NCI-H187 treated with DMSO at 0.1 percent for 48 hours (cell line): Measurements from ENCODE around the gene TSPAN18.
"Not testable (repeated sequence)": the region's sequence is repeated elsewhere in the genome, so short reads cannot be mapped to it uniquely, and the experiment has no call there.

Source experiments
- DNase-seq: peaks from one replicate; lab custom pipeline; 2025; lab: John Stamatoyannopoulos, UW

Gene TSPAN18

DNA sequence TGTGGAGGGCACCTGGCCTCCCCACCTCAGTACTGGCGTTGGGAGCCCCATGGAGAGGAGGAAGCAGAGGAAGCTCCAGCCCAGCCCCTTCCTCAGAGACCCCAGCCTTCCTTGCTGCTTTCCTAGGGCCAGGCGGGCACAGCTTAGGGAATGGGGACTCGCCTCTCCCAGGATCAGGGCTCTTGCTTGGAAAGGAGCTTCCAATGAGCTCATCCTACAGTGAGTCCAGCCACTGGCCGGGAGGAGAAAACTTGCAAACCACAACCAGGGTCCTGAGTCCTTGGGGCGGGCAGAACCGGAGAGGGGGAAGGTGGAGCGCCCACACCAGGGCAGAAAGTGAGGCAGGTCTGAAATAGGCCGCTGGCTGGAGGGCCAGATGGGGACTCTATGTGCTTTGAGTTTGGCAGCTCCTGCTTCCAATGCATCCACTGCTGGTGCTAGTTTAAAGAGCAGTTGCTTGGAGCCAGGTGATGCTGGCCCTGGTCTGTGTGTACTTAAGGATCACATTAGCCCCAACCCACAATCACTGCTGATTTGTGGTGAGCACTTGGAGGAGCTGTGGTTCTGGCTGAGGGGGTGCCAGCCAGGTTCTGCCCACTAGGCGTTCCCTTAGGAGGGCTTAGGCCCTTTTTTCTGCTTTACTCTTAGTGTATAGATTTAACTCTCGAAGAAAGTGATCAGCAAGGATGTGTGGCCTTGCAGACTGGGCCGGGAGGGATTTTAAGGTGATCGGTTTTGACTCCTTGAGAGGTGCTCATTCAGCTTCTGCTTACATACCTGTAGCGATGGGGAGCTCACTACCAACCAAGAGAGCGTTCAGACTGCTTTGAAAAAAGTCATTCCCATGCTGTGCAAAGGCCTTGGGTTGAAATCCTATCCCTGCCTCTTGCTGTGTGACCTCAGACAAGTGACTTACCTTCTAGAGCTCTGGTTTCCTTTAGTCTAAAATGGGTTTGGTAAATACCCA, 142.0 kb downstream of the TSPAN18 start:
- DNase-seq, result no peak

DNA sequence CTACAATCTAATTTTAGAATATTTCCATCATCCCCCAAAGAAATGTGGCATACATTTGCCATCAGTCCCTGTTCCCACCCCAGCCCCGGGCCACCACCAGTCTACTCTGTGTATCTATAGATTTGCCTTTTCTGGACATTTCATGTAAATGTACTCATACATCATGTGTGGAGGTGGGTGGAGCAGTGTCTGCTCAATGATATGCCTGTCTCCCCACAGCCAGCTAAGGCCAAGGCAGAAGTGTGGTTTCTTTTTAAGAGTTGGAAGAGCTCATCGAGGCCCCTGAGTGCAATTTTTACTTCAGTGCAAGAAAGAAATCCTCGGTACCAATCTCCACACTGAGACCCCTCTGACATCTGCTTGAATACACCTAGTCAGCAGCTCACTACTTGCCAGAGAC, 143.4 kb downstream of the TSPAN18 start:
- DNase-seq, result no peak

DNA sequence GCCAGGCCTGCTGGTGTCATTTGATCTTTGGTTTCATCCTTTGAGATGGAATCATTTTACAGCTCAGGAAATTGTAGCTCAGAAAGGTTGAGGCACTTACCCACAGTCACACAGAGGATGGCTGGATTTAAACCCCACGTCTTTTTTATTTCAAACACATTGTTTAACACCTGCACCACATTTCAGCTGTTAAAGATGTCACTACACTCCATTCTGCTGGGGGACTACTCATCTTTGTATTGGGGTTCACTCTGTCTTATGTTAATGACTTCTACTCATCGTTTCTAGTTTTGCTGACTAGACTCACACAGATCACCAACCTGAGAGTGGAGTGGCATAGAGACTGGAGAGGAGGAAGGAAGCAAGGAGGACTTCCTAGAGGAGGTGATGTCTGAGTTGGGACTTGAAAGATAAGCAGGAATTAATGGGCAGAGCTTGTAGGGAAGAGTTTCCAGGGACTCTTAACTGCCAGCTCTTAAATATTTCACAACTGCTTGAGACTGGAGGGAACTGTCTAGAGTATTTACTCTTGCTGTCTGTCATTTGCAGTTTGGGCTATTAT, 143.9 kb downstream of the TSPAN18 start:
- no peak for DNase-seq

DNA sequence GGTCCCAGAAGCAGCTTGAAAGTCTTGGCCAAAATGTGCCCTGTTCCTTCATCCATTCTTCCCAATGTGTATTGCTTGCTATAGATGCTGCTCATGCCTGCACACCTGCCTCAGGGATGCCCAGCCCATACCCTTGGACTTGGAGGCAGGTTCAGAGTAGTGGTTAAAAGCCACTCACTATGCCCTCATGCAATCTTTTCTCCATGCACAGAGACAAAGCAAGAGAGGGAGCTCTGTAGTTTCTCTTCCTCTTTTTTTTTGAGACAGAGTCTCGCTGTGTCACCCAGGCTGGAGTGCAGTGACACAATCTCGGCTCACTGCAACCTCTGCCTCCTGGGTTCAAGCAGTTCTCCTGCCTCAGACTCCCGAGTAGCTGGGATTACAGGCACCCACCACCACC, 144.9 kb downstream of the TSPAN18 start:
- not testable (repeated sequence) for DNase-seq

DNA sequence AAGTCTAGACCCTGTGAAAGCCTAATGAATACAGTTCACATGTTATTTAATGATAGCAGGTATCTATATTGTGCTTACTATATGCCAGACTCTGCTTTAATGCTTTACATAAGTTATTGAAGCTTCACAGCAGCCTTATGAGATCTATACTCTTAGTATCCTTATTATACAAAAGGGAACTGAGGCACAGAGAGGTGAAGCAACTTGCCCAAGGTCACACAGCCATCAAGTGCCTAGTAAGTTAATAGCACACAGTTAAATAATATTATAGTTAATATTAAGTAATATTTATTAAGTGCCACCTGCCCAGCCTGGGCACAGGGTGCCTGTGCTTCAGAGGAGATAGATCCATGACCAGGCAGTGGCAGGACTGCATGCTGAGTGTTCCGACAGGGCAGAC, 145.8 kb downstream of the TSPAN18 start:
- no peak for DNase-seq

DNA sequence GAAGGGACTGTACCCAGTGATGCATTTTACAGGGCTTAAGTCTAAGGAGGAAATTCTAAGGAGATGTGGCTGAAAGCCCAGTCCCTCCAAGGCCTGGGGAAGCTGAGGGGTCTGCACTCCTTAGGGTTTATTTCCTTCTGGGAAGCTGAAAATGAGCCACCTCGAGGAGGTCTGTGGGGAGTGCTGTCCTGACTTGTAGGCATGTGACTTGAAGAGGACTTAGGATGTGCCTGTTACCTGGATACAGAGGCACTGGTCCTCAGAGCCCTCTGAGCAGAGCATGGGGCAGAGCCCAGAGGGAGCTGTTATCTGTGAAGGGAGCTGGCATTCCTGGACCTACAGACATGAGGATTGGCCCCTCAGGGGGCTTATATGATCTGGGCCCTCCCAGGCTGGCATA, 146.8 kb downstream of the TSPAN18 start:
- DNase-seq, result no peak

DNA sequence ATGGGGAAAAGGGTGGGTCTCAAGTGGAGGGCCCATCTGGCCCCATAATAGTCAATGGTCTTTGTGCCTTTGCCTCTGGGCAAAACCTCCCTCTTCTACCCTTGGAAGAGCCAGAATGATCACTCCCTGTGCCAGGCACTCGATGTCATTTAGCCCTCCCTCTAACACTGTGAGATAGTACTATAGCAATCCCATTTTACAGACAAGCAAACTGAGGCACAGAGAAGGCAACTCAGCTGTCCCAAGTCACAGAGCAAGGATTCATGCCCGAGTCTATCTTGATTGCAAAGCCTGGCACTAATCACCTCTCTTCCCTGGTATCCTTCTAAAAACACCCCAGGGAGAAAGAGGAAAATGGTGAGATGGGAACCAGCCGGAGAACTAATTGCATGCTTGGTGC, 147.5 kb downstream of the TSPAN18 start:
- no peak for DNase-seq

DNA sequence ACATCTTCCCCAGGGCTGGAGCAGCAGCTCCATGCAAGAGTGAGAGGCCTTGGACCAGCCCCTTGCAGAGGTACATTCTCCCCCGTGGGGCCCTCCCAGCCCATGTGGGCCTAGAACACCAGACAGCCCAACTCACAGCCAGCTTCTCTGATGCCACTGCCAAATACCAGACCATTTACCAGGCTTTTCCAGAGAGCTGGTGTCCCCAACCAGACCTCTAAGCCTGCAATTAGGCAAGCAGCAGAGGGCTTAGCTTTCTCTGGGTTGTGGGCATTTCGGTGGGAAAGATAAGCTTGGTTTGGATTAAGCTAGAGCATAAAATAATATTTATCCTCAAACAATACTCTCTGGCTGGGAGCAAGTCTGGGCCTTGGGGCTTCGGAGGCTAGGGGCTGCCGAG, 148.3 kb downstream of the TSPAN18 start:
- no peak for DNase-seq

DNA sequence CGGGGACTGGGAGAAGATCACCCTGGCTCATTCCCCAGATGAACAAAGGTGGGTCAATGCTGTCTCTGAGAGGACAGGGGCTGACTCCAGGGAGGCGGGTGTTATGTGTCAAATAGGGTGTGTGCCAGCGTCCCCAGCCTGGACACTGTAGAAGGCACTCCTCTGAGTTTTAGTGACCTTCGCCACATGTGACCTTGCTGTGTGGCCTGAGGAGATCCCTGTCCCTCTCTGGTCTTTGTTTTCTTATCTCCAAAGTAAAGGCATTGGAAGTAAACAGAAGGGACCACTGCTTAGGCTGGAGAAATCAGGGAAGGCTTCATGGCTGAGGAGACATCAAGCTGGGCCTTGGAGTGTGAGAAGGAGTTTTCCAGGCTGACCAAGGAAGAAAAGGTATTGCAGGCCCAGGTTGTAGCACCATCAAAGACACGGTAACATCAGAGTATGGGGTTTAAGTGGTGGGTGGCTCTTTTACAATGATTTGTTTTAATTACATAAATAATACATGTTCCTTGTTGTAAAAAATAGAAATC, 149.5 kb downstream of the TSPAN18 start:
- DNase-seq, result no peak

DNA sequence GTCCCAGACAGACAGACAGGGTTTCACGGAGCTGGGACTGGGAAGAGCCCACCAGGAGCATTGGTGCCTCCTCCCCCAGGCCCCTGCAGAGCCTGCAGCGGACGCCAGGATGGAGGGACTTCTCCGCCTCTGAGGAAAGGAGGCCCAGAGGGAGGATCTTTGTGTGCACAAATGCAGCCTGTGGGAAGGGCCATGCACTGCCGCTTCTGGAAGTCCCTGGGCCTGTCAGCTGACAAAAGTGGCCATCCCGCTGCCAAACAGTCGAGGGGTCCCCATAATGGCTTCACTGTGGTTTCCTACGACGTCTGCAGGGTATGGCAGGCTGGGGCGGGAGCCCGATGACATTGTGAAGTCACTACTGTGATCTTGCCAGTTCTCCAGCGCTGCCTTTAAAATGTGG, 150.1 kb downstream of the TSPAN18 start:
- DNase-seq, result no peak

DNA sequence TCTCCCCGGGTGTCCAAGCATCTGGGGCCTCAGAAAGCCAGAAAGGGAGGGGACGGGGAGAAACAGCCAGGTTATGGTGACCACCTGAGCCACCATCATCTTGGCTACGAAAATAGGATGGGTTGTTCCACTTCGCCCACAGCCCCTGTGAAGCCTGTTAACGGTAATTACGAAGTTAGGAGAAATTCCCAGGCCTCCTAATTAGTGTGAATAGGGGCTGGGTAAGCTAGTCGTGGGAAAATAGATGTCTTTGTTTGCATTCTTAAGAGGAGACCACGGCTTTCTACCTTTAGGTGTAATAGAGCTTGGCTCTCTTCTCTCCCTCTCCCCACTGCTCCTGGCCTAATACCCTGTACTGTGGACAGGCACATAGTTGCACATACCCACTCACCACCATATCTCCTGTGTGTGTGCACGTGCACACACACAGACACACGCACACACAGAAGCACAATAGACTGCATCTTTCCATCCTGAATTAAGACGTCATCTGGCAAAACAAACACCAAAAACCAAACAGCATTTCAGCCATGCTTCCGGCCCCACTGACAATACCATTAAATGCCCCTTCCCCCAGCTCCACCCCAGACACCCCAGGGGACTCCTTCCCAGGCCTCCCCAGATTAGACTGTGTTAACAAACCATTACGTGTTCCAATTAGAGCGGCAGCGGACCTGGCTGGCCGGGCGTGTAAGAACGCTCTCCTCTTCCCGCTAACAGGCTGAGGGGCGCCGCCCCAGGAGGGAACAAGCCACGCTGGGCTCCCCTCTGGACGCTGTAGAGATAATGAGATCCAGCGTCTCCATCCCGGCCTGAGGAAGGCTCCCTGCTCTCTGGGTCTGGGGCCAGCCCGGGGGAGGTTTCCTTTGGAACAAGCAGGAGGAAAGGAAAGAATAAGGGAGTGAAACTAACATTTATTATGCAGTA, 151.1 kb downstream of the TSPAN18 start:
- DNase-seq, result no peak

DNA sequence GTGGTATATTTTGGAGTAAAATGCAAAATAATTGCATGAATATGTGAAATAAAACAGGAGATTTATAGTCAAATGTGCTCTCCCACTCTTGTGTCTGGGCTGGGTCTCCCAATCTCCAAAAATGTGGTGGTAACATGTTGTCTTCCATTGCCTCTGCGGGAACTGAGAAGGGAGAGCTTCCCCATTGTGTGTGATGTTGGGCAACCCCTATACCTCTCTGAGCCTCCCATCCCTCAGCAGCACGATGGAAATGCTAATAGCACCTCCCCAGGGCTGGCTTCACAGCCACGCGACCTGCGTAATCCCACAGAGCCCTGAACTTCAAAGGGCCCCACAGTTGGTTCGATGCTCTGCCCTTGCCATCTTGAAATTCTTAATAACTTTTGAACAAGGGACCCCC, 151.9 kb downstream of the TSPAN18 start:
- no peak for DNase-seq

DNA sequence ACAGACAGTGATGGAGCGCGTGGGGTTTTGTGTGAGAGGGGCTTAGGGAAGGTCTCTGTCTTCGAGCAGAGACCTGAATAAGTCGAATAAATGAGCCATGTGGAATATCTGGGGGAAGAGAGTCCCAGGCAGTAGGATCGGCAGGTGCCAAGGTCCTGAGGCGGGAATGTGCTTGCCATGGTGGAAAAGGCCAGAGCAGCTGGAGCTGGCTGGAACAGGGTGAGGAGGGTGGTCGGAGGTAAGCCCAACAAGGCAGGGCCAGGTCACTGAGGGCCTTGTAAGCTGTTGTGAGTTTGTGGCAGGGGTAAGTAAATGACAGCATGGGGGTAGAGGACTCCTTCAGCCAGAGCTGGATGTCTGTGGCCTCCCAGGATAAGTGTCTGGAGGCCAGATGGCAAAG, 152.7 kb downstream of the TSPAN18 start:
- DNase-seq, result no peak

DNA sequence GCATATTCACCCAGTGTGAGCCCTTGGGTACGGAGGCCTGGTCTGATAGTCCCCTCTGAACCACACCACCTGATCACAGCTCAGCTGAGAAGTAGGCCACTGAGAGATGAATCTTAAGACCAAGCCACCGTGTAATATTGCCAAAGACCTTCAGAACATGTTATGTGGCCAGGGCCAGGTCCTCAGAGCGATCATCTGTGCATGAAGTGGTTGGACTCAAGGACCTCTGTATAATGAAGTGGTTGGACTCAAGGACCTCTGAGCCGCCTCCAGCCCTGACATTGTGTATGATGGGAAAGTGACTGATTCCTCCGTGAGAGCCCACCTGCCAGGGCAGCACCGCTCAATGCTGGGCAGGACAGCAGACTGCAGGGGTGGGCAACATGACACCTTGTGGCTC, 153.7 kb downstream of the TSPAN18 start:
- no peak for DNase-seq

DNA sequence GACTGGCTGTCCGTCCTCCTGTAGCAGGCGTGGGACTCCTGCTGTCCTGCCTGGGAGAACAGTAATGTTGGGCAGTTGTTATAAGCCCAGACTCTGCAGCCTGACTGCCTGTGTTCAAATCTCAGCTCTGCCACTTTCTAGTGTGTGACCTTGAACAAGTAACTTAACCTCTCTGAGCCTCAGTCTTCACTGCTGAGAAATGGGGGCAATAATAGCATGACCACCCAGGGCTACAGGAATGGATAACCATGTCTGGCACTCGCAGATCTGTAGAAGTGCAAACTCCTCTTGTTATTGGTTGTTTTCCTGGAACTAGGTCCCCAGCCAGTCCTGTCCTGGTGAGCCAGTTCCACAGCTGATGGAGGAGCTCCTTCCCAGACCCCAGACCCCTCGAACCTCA, 154.2 kb downstream of the TSPAN18 start:
- DNase-seq, result no peak

DNA sequence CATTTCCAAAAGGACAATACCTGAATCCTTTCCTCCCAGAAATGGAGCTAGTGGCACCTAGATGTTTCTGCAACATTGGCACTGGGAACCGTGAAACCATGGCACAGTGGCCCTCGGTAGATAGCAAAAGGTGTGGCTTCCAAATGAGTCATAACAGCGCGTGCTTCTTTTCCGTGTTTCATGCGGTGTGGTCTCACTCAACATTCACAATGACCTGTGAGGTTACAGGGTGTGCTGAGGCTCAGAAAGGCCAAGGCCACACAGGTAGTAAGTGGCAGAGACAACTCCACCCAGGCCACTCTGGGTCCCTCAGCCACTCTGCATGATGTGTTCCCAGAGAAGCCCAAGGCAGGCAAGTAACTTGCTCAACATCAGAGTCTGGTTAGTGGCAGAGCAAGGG, 156.5 kb downstream of the TSPAN18 start:
- no peak for DNase-seq

DNA sequence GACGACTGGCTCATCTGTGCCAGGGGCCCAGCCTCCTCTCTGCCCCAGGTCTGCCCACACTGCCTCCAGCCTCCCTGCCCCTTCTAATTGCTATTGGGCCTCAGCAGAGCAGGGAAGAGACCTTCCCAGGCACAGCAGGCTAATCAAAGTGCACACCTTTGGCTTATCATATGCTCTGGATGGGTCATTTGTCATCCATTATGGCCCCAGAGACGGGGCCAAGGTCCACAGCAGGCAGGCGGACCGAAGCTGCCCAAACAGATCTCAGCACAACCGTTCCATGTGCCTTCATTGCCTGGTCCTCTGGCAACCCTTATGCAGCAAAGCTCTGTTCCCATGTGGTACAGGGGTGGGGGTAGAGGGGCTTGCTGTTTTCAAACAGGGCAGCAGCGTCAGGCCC, 157.3 kb downstream of the TSPAN18 start:
- DNase-seq, result no peak

DNA sequence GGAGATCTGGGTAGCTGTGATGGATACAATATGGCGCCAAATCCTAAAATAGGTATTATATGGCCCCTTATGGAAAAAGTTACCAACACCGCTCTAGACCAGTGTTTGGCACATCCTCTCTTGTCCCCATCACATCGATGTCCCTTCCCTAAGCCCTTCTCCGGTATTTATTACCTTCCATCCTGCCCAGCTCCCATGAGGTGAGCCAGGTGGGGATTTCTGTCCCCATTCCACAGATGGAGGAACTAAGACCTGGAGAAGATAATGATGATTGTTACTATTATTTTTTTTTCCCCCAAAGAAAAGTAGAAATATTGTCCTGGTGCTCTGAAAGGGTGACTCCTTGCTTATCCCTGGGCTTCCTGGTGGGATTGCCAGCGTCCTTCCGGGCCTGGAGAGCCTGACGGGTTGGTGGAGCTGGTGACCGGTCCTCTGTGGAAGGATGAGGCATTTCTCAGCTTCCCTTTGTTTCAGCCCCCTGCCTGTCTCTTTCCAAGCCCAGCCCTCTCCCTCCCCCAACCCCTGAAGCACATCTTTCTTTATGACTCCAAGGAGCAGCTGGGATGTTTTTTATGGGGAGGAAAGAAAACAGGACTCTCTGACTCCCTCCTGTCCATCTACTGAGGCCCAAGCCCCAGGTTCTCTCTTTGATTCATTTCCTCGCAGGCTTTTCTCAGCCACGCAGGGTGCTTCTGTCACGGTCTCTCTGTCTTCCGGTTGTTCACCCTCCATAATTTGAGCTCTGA, 158.5 kb downstream of the TSPAN18 start:
- no peak for DNase-seq

DNA sequence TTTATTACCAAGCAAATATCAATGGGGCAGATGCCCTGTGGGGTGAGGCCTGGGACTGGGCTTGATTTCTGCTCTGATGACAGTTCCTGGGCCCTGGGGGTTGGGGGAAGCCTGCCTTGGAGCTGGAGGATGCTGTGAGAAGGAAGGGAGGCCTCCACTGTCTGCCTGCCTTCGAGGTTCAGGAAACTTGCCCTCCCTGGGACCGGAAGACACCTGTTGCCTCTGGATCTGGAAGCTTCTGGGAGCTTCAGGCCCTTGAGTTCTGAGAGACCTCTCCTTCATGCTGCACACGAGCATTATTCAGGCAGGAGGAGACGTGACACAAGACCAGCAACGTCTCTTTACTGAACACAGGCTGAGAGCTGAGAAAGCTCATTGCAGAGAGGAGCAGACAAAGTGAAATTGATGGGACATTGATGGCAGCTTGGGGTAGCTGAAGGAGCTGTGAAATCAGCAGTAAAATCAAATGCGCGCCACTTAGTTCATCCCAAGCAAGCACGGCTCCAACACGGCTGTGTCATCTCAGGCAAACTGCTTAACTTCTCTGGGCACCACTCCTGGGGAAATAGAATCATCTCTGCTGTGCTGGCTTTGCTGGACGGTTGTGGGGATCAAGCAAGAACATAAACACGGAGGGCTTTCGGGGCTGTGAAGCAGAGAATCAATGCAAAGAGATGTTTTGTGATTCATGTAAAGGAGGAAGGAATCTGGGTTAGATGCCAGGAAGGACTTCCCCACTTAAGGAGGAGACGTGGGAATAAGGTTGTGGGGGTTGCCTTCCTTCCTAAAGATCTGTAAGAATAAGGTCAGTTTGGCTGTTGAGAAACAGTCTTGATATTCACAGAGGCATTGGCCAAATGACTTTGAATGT, 159.4 kb downstream of the TSPAN18 start:
- DNase-seq, result no peak

DNA sequence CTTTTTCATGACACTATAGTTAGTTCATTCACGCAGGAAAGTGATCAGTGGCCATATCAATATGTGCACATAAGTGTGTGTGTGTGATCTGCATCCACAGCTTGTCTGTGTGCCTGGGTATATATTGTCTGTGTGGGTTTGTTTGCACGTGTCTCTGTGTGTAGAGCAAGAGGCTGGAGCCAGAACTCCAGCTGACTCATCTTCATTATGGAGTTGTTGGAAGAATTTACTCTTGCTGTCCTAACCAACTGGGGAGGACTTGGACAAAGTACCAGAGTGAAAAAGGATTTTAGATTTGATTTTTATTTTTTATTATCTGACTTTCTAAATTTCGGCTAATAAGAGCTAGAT, 160.0 kb downstream of the TSPAN18 start:
- no peak for DNase-seq

DNA sequence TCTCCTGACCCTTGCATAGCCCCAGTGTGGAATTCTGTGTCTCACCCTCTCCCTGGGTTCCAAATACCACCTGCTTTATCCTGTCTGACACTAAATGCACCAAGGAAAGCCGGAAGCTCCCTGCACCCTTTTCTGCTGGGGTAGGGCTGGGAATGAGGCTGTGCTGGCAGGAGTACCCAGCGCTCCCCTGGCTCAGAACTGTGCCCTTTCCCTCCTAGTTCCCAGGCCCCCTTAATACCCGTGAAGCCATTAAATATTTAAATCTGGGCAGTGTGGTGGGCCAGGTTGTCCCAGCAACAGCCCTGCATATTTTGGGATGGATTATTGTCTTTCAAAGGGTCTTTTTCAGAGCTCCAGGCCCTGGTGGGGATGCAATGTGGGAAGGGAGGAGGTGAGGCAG, 160.9 kb downstream of the TSPAN18 start:
- DNase-seq, result no peak
